Erythroblast (primary cell): ENCODE results near the gene EIF3M.

Experiments used
- DNase-seq, 2 experiments: peaks; one replicate each; lab custom pipeline; 2025; lab: John Stamatoyannopoulos, UW
- GATA1 ChIP-seq: IDR thresholded peaks from 2 replicates; pipeline ENCODE4 v1.6.1; 2011; ENCODE audit warnings: low read depth, mild to moderate bottlenecking, control low read depth, low read length, moderate library complexity
- POLR2A ChIP-seq: IDR thresholded peaks from 2 replicates; pipeline ENCODE4 v1.6.1; 2011; ENCODE audit warnings: mild to moderate bottlenecking, low read length

The EIF3M gene

DNA sequence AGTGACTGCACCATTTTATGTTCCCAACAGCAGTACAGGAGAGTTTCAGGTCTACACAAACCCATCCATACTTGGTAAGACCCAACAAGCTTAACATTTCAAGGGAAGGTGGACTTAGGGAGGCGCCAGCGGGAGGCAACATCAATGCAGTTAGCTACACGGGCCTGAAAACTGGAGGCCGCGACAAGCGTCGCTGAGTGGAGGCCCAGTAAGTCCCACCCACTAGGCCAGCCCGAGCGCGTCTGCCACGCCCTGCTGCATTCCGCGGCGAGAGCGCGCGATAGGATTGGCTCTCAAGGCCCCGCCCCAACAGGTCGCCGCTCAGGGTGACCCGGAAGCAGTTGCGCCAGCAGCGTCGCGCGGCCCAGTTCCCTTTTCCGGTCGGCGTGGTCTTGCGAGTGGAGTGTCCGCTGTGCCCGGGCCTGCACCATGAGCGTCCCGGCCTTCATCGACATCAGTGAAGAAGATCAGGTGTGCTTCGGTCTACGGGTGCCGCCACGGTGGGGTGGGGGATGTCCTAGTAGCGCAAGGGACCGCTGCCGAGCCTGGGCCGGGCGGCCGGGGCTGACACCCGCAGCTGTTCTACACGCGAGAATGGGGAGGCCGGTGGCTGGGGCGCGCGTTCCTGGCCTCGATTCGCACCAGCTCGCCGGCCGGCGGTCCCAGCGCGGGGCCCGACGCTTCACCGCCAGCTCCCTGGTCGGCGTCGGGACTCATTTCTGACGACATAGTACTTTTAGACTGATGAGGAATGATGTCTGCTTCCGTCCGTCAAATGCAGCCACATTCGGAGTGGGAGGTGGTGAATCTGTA is at the start of gene EIF3M:
Gene EIF3M, plus strand, starts transcription at position 373 of the 813 bp plus-strand sequence. Its CDS starts 57 bp downstream, at position 430.
- TF ChIP-seq GATA1 = no peak
- peak; percentile 91 for TF ChIP-seq POLR2A
- DNase-seq = peak; percentile 98 to 99

DNA sequence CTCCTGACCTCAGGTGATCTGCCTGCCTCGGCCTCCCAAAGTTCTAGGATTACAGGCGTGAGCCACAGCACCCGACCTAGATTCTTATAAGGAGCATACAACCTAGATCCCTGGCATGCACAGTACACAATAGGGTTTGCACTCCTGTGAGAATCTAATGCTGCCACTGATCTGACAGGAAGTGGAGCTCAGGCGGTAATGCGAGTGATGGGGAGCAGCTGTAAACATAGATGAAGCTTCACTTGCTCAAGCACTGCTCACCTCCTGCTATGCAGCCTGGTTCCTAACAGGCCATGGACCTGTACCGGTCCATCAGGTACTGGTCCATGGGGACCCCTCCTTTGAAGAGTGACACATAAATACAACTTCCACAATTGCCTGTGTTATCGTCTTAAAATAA is 44.8 kb upstream of the EIF3M start:
- no peak for DNase-seq
- TF ChIP-seq POLR2A (no peak), GATA1 (no peak)

DNA sequence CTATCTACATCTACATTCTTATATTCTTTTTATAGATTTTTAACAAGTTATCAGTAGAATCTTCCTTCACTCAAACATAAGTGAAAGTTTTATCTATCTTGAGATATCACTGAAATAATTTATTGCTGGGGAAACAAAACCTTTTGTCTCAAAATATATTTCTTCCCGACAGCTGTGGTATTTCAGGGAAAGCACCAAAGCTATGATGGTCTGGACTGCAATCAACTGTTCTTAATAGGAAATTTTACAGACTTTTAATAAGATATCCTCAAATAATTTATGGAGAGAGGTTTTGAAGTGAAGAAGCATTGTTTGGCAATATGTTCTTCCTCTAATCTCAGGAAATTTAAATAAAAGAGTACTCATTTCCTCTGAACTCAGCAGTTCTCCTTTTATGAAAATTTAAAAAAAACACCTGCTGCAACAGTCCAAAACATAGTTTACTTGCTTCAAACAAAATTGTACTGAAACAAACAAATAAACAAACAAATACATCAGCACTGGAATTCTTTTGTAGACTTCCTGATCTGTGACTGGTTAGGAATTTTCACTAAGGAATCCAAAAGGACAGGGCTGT is 33.9 kb upstream of the EIF3M start:
- TF ChIP-seq POLR2A (no peak), GATA1 (no peak)
- no peak for DNase-seq

DNA sequence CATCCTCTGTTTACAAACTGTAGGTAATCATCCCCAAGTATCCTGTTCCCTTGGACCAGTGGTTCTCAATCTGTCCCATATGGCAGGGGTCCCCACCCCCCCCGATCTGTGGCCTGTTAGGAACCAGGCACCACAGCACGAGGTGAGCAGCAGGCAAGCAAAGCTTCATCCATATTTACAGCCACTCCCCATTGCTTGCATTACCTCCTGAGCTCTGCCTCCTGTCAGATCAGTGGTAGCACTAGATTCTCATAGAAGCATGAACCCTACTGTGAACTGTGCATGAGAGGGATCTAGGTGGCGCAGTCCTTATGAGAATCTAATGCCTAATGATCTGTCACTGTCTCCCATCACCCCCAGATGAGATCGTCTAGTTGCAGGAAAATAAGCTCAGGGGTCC is 33.4 kb upstream of the EIF3M start:
- TF ChIP-seq GATA1 = no peak
- TF ChIP-seq POLR2A = no peak
- DNase-seq = no peak

DNA sequence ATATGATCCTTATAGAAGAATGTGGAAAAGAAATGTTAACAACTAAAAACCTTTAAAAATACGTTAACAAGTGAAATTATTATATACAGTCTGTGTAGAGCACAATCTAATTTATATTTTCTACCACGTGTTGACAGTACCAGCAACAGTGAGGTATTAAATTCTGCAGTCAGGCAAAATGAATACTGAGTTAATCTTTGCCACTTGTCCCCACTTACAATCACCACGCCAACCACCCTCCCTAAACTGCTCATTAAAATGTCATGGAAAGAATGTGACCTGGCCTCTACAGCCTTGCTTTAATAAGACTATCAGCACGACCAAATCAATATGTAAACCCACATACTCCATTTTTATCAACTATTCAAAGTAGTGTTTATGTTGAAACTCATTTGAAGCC is 28.5 kb upstream of the EIF3M start:
- no peak for DNase-seq
- no peak for TF ChIP-seq POLR2A
- TF ChIP-seq GATA1 = no peak

DNA sequence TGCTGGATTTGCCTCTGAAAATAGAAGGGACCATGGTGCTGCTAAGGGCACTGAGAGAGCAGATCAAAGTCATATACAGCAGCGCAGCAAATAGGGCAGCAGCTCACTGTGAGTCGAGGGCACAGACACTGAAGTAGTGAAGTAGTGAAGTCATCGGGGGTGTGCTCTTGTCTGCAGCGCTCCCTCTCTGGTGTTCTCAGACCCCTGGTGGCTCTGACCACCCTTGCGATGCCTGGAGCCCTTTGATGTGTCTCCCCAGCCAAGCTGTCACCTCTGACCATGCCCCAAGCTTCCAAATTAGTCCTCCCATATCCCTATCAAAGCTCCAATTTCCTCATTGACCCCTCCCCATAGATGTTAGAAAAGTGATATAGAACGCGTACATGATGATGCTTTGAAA is 27.7 kb upstream of the EIF3M start:
- DNase-seq = no peak
- TF ChIP-seq GATA1 = no peak
- TF ChIP-seq POLR2A = no peak

DNA sequence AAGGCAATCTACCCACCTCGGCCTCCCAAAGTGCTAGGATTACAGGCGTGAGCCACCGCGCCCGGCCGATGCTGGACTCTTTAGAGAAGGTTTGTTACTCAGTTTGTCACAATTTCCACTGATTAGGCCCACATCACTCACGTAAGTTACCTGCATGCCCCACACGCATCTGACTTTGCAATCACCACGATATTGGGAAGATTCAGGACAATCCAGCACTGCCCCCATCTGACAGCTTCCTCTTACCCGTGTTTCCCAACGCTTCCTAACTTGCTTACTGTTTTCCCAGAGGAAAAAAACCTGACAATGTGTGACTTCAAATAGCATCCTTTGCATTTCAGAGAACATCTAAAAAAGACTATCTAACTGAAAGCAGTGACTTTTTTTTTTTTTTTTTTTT is 21.8 kb upstream of the EIF3M start:
- no peak for DNase-seq
- no peak for TF ChIP-seq POLR2A
- TF ChIP-seq GATA1 = no peak

DNA sequence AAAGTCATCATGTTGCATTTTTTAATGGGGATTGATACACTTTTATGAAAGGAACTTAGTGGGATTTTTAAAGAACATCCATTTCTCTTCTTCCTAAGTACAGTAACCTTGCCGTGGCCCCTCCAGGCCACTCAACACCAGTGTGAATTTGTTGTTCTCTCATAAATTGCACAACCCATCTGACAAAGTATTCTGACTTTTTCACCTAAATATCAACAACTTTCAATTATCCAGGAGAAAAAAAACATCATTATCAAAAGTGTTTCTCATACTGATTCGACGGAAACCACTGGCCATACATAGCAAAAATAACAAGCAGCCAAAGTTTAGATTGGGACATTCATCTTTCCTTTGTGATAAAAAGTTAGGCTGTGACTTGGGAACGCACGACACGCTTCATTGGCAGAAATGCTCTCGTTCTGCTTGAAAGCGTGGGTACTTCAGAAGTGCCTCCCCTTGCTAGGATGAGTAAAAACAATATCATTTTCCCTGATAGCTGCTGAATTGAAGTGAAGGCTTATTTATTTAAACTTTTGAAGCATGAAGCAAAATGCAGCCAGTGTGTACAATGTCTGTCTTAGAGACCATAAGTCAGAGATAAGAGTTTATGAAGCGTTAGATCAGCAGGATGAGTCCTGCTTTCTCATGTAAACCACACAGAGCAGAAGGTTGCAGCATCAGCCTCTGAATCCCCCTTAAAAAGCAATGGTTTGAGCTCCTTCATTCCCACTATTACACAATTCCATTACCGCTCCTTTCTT is 20.6 kb upstream of the EIF3M start:
- no peak for DNase-seq
- no peak for TF ChIP-seq GATA1
- TF ChIP-seq POLR2A = no peak

DNA sequence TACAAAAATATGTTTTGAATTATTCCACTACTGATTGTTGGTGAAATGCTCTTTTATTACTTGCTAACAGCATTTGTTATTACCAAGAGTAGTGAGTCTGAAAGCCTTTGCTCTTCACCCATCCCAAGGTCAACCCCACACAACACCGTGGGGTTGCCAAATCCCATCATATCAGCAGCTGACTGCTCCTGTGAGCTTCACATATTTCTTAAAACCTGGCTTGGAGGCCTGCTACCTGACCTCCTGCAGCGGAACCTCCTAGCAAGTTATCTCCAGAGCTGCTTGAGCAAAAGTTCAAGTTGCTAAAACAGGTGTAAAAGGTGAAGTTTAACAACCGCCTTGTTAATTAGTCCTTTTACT is 20.1 kb upstream of the EIF3M start:
- TF ChIP-seq GATA1 (no peak), POLR2A (no peak)
- no peak for DNase-seq

DNA sequence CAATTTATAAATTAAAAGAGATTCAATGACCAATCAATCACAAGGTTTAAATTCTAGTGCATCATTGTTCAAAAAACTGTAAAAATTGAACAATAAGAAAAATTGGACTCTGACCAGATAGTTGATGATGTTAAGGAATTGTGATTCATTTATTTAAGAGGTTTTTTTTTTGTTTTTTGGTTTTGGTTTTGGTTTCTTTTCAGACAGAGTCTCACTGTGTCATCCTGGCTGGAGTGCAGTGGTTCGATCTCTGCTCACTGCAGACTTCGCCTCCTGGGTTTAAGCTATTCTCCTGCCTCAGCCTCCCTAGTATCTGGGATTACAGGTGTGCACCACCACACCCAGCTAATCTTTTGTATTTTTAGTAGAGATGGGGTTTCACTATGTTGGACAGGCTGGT is 17.1 kb upstream of the EIF3M start:
- no peak for TF ChIP-seq POLR2A
- no peak for TF ChIP-seq GATA1
- no peak for DNase-seq

DNA sequence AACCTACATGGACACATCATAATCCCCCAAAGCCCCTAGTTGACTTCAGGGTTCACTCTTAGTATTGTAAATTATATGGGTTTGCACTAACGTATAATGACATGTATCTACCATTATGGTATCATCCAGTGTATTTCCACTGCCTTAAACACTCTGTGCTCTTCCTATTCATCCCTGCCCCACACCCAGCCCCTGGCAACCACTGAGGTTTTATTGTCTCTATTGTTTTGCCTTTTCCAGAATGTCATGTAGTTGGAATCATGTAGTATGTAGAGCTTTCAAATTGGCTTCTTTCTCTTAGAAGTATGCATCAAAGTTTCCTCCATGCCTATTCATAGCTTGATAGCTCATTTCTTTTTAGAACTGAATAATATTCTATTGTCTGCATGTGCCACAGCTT is 16.5 kb upstream of the EIF3M start:
- no peak for TF ChIP-seq GATA1
- TF ChIP-seq POLR2A = no peak
- DNase-seq = no peak

DNA sequence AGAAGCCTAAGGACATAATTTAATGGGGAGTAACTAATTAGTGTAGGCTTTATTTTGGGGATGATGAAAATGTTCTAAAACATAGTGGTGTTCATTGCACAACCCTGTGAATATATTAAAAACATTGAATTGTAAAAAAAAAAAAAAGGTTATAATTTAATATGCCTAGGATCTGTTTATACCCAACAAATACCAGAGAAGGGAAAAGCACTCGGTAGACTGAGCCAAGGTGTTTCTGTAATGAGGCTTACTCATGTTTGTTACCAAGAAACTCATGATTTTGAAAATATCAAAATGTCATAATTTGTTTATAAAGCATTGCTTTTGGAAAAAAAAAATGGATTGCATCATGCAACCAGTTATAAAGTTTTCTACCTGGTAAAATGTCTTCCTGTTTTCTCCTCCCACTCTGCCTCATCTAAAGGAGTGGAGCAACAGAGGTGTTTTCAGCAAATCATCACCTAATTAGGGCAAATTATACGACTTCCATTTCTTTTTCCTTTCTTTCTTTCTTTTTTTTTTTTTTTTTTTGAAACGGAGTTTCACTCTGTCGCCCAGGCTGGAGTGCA is 14.2 kb upstream of the EIF3M start:
- DNase-seq = no peak
- TF ChIP-seq GATA1 = no peak
- no peak for TF ChIP-seq POLR2A

DNA sequence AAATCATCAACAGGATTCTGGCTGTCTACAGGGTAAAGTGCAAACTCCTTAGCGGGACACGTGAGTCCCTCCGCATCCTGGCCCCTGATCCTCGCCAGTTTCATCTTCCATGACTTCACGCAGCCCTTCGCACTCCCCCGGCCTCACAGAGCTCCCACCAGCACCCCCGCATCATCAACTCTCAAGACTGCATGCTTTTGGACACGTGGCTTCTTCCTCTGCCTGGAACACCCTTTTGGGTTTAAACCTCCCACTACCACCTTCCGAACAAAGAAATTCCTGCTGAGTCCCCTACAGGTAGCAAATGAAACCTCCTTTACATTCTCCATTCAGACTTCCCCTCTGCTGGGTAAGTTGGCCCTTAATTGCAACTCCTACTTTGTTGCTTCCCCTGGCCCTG is 12.6 kb upstream of the EIF3M start:
- TF ChIP-seq GATA1 = no peak
- no peak for TF ChIP-seq POLR2A
- DNase-seq = no peak

DNA sequence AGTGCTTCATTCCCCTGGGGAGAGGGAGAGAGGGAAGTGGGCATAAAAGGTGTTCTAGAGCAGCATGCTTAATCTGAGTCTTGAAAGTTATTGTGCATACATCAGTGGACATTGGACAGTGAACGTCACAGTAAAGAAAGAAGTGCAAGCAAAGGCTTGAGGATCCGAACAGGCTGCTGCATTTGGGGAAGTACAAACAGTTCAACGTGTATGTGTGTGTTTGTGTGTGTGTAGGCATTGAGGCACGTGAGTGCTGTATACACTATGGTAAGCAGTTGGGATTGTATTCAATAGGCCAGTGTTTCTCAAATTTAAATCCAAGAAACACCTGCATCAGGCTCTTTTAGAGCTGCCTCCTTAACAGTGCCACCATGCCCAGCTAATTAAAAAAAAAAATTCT is 10.4 kb upstream of the EIF3M start:
- DNase-seq = no peak
- TF ChIP-seq POLR2A (no peak), GATA1 (no peak)
